Gastroesophageal sphincter (tissue), 4 donors: ENCODE data around the gene SLIT3. TPM values are rescaled to one million over a fixed set of nuclear protein-coding genes. Genes with fewer than 3 reads are reported as not detected.

Experiments
- ATAC-seq: fragments of 150-250 bp; one replicate; pipeline ENCODE4 v1.9.1; 2016; ENCODE audit warnings: mild to moderate bottlenecking, moderate library complexity
- H3K27ac ChIP-seq, 4 donors: fragments of 200-600 bp; sonication (generic) in 3 of 4; 1 replicate in 3 of 4; 2 replicates in 1 of 4; pipeline ENCODE4 v1.5.1; 2016 to 2019
- H3K27me3 ChIP-seq: fragments of 200-600 bp; sonication (generic); one replicate; pipeline ENCODE4 v1.5.1; 2019
- H3K36me3 ChIP-seq, 2 donors: fragments of 200-600 bp; sonication (generic); one replicate each; pipeline ENCODE4 v1.5.1; 2019; ENCODE audit warnings: control low read depth in 1 of 2
- H3K4me1 ChIP-seq, 3 donors: fragments of 200-600 bp; sonication (generic); 1 replicate in 2 of 3; 2 replicates in 1 of 3; pipeline ENCODE4 v1.5.1; 2016 to 2019; ENCODE audit warnings: control low read depth in 2 of 3
- H3K4me3 ChIP-seq, 2 donors: fragments of 200-600 bp; sonication (generic); one replicate each; pipeline ENCODE4 v1.5.1; 2019; ENCODE audit warnings: mild to moderate bottlenecking in 1 of 2, moderate library complexity in 1 of 2
- H3K9me3 ChIP-seq, 3 donors: fragments of 200-600 bp; sonication (generic); one replicate each; pipeline ENCODE4 v1.5.1; 2017 to 2019; ENCODE audit warnings: control low read depth in 2 of 3
- CTCF ChIP-seq, 4 experiments: fragments of 200-600 bp in 2 of 4; fragments of 450-650 bp in 2 of 4; sonication (generic) in 1 of 4; IDR thresholded peaks; one replicate each; pipeline ENCODE4 v1.5.1; 2017 to 2019; ENCODE audit warnings: antibody characterized with exemption in 4 of 4, mild to moderate bottlenecking in 2 of 4, moderate library complexity in 2 of 4
- EP300 ChIP-seq: sonication (generic); formaldehyde crosslinking; IDR thresholded peaks from one replicate; pipeline ENCODE4 v1.6.1; 2017; ENCODE audit warnings: antibody characterized with exemption, mild to moderate bottlenecking
- POLR2A ChIP-seq, 2 donors: fragments of 450-650 bp; IDR thresholded peaks; one replicate each; pipeline ENCODE4 v1.6.1; 2017; ENCODE audit warnings: antibody characterized with exemption in 2 of 2, mild to moderate bottlenecking in 2 of 2, moderate library complexity in 1 of 2
- POLR2AphosphoS5 ChIP-seq: sonication (generic); formaldehyde crosslinking; IDR thresholded peaks from one replicate; pipeline ENCODE4 v1.6.1; 2017; ENCODE audit warnings: antibody characterized with exemption
- WGBS, 2 donors: methylation state at CpG; one replicate each; pipeline ENCODE4 v1.1.5; 2018; ENCODE audit warnings: low coverage in 1 of 2; 5-methylcytosine and 5-hydroxymethylcytosine counted together
- total RNA-seq, 4 donors: library from RNA; depleted of rRNA; stranded (reverse); fragments of >200 nt; gene quantifications; one replicate each; pipeline ENCODE4 v1.1.0, GENCODE V29; 2016

The SLIT3 gene
- total RNA-seq, 4 donors from 2014 or later: 29.6 to 76.3 (median 31.1) TPM

- TF ChIP-seq POLR2A (IDR thresholded peaks at IDR 0.05): no peak
- TF ChIP-seq CTCF (IDR thresholded peaks at IDR 0.05): no peak
- TF ChIP-seq POLR2AphosphoS5: no peak
- no peak for TF ChIP-seq EP300
- ATAC-seq: no peak
- 83% methylated on average over 6 of the region's 6 CpGs for WGBS, 2 donors
- Histone ChIP-seq H3K4me3 (no peak overlapping the region), H3K4me1 (no peaks in the 10 kb centered on the region), H3K27me3 (no peaks in the 10 kb centered on the region), H3K9me3 (no peaks in the 10 kb centered on the region), H3K36me3 (no peaks in the 10 kb centered on the region), H3K27ac (no peak overlapping the region)
Measured at GRCh38 chr5:168858994-168859393, 441.9 kb downstream of the SLIT3 start.

- no peak for ATAC-seq
- Histone ChIP-seq H3K4me3 (no peak overlapping the region), H3K9me3 (no peaks in the 10 kb centered on the region), H3K4me1 (no peaks in the 10 kb centered on the region), H3K36me3 (no peaks in the 10 kb centered on the region), H3K27ac (no peak overlapping the region), H3K27me3 (no peaks in the 10 kb centered on the region)
- TF ChIP-seq POLR2A (IDR thresholded peaks at IDR 0.05) (no peak), CTCF (IDR thresholded peaks at IDR 0.05) (no peak), EP300 (no peak), POLR2AphosphoS5 (no peak)
- WGBS, 2 donors: 89 to 94% methylated on average over 1 to 4 of the region's 4 CpGs
Measured at GRCh38 chr5:168858371-168858770, 442.6 kb downstream of the SLIT3 start.

DNA sequence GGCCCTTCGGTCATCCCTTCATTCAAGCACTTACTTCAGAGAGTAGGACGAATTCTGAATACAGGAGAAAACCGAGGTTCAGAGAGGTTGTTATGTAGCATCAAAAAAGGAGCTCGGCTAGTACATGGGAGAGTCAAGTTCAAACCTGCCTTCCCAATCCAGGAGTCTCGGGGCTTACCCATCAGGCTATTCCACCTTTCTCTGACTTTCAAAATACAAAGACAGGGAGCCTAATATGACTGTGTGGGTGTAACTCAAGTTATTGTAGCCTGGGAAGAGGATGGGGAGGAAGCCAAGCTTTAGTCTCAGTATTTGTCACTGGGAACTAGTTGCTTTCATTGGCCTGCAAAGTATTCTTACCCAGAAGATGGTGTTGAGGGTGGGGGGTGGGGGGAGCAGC lies 447.0 kb downstream of the SLIT3 start:
- no peaks in the 10 kb centered on the region for H3K36me3 ChIP-seq
- H3K27me3 ChIP-seq: no peaks in the 10 kb centered on the region
- TF ChIP-seq CTCF (IDR thresholded peaks at IDR 0.05) (no peak), POLR2A (IDR thresholded peaks at IDR 0.05) (no peak), POLR2AphosphoS5 (no peak), EP300 (no peak)
- H3K4me3 ChIP-seq: no peak overlapping the region
- H3K27ac ChIP-seq: no peak overlapping the region
- H3K4me1 ChIP-seq: no peaks in the 10 kb centered on the region
- ATAC-seq: no peak
- 64 to 86% methylated on average over 1 to 3 of the region's 5 CpGs for WGBS, 2 donors
- H3K9me3 ChIP-seq: no peaks in the 10 kb centered on the region

- TF ChIP-seq CTCF (IDR thresholded peaks at IDR 0.05): no peak
- TF ChIP-seq POLR2AphosphoS5: no peak
- TF ChIP-seq EP300: no peak
- TF ChIP-seq POLR2A (IDR thresholded peaks at IDR 0.05): no peak
- Histone ChIP-seq H3K36me3 (no peaks in the 10 kb centered on the region), H3K27me3 (no peaks in the 10 kb centered on the region), H3K27ac (no peak overlapping the region), H3K4me3 (no peak overlapping the region), H3K4me1 (no peaks in the 10 kb centered on the region), H3K9me3 (no peaks in the 10 kb centered on the region)
- 51 to 52% methylated on average over 4 of the region's 4 CpGs for WGBS, 2 donors
- no peak for ATAC-seq
Measured at GRCh38 chr5:168852329-168852728, 448.6 kb downstream of the SLIT3 start.

GRCh38 chr5:168851902-168852321 lies 449.0 kb downstream of the SLIT3 start:
- no peak overlapping the region for H3K27ac ChIP-seq

More at GRCh38 chr5:168851902-168852321, 449.0 kb downstream of the SLIT3 start:
- Histone ChIP-seq H3K27me3 (no peaks in the 10 kb centered on the region), H3K36me3 (no peaks in the 10 kb centered on the region), H3K9me3 (no peaks in the 10 kb centered on the region), H3K4me1 (no peaks in the 10 kb centered on the region), H3K4me3 (no peak overlapping the region)
- WGBS, 2 donors: 55 to 76% methylated on average over 4 to 7 of the region's 7 CpGs
- no peak for TF ChIP-seq CTCF (IDR thresholded peaks at IDR 0.05)
- TF ChIP-seq POLR2AphosphoS5: no peak
- no peak for TF ChIP-seq POLR2A (IDR thresholded peaks at IDR 0.05)
- no peak for TF ChIP-seq EP300
- no peak for ATAC-seq
